Glomerular endothelial cell (primary cell): ENCODE data around the gene HIF1AN. TPM values are rescaled to one million over a fixed set of nuclear protein-coding genes. Genes with fewer than 3 reads are reported as not detected.
"Not testable (repeated sequence)": the region's sequence is repeated elsewhere in the genome, so short reads cannot be mapped to it uniquely, and the experiment has no call there.

ENCODE experiments used
- DNase-seq: peaks from one replicate; pipeline ENCODE4 v3.0.0-alpha.2; 2011; ENCODE audit warnings: low read depth, low spot score; ENCODE audit errors: extremely low read depth
- total RNA-seq: library from RNA; depleted of rRNA; stranded (reverse); fragments of >200 nt; gene quantifications from 2 replicates; pipeline ENCODE4 v1.2.3, GENCODE V29; 2015

Gene HIF1AN
- total RNA-seq, 1 donor from 2014 or later: 9.9 TPM

GRCh38 chr10:100565206-100565985, 29.7 kb downstream of the HIF1AN start:
- DNase-seq: no peak

GRCh38 chr10:100566561-100566960, 30.8 kb downstream of the HIF1AN start:
- DNase-seq: no peak

- no peak for DNase-seq
Measured at GRCh38 chr10:100567249-100567648, 31.5 kb downstream of the HIF1AN start.

- DNase-seq: no peak
Measured at GRCh38 chr10:100567826-100568225, 32.1 kb downstream of the HIF1AN start.

- no peak for DNase-seq
Measured at GRCh38 chr10:100568912-100569311, 33.2 kb downstream of the HIF1AN start.

- DNase-seq: no peak
Measured at GRCh38 chr10:100569687-100570481, 34.1 kb downstream of the HIF1AN start.

- DNase-seq: no peak
Measured at GRCh38 chr10:100570506-100570905, 34.8 kb downstream of the HIF1AN start.

- no peak for DNase-seq
Measured at GRCh38 chr10:100571084-100571856, 35.5 kb downstream of the HIF1AN start.

GRCh38 chr10:100575146-100575545, 39.4 kb downstream of the HIF1AN start:
- DNase-seq: not testable (repeated sequence)

GRCh38 chr10:100575585-100576281, 40.0 kb downstream of the HIF1AN start:
- DNase-seq: no peak

GRCh38 chr10:100576282-100576635, 40.5 kb downstream of the HIF1AN start:
- no peak for DNase-seq

- no peak for DNase-seq
Measured at GRCh38 chr10:100579261-100580090, 43.7 kb downstream of the HIF1AN start.

GRCh38 chr10:100586959-100587358, 51.2 kb downstream of the HIF1AN start:
- DNase-seq: no peak

GRCh38 chr10:100598166-100598565, 62.4 kb downstream of the HIF1AN start:
- no peak for DNase-seq

GRCh38 chr10:100600218-100600617, 64.5 kb downstream of the HIF1AN start:
- no peak for DNase-seq

- DNase-seq: no peak
Measured at GRCh38 chr10:100607439-100607838, 71.7 kb downstream of the HIF1AN start.
